Stimulated activated CD4-positive, alpha-beta T cell treated with anti-CD3 and anti-CD28 coated beads, Interleukin-12 subunit alpha, Interleukin-12 subunit beta, amount 100 ng/mL, for 48 hours (primary cell): Measurements from ENCODE around the gene MRFAP1L1.
"Not testable (repeated sequence)": the region's sequence is repeated elsewhere in the genome, so short reads cannot be mapped to it uniquely, and the experiment has no call there.

ENCODE experiments used
- DNase-seq, 3 donors: peaks; one replicate each; pipeline ENCODE4 v3.0.0-alpha.2; 2020; ENCODE audit warnings: low read depth in 2 of 3, low spot score in 1 of 3

The MRFAP1L1 gene

GRCh38 chr4:6689506-6689960 lies 20.1 kb downstream of the MRFAP1L1 start:
- DNase-seq = no peak

DNA sequence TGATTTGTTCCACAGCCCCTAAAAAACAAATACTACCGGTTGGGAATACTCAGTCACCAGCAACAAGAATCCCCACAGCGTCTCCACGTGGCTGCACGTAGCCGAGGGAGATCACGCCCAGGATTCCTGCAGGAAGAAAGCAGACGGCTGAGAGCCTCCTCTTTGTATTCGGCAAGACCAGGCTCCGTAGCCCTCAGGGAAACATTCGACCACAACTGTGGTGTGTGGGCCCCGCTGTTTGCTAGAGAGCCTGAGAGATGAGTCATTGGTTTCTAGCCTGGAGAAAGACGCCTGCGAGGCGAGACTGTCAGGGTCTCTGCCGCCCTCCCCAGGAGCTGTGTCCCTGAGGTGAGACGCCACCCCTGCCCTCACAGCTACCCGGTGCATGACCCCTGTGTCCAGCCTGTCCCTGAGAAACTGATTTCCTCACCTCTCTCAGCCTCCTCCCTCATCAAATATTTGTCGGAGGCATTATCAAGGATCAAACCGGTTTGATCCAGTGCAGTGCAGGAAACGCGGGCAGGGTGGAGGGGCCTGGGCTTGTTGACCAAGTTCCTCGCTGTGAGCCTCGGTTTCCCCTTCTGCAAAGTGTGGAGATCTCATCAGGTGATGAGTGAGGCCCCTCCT lies 20.7 kb downstream of the MRFAP1L1 start:
- DNase-seq = peak; percentile 61 to 74 (median 71)

DNA sequence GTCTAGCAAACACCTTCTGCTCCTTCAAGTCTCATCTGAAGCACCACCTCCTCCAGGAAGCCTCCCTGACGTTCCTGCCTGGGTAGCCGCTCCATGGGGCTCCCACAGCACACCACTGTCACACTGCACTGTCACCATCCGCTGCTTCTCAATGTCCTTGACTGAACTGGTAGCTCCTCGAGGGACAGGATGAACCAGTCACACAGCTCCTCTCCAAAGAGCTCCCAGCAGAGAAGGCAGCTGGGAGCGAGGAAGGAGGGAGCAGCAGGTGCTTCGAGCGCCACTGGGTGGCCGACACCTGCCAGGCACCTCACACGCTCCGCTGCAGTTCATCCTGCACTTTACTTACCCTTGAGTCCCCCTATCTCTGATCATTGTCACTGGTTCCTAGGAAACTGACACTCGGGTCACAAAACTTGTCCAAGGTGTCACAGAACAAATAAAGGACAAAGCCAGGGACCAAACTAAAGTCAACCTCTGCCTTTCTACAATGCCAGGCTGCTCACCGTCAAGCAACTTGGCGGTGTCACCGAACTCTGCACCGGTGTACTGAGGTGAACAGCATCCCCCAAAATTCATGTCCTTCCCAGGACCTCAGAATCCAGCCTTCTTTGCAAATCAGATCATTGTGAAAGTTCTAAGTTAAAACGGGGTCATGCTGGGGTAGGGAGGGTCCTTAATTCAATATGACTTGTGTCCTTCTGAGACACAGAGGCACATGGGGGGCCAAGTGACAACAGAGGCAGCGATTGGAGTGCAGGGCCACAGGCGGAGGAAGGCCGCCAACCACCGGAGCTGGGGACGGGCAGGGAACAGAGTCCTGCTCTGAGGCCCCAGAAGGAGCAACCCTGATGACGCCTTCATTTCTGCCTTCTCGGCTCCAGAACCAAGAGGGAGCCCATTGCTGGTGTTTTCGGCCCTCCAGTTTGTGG lies 21.5 kb downstream of the MRFAP1L1 start:
- no peak for DNase-seq

GRCh38 chr4:6686104-6686787 lies 23.4 kb downstream of the MRFAP1L1 start:
- no peak for DNase-seq

DNA sequence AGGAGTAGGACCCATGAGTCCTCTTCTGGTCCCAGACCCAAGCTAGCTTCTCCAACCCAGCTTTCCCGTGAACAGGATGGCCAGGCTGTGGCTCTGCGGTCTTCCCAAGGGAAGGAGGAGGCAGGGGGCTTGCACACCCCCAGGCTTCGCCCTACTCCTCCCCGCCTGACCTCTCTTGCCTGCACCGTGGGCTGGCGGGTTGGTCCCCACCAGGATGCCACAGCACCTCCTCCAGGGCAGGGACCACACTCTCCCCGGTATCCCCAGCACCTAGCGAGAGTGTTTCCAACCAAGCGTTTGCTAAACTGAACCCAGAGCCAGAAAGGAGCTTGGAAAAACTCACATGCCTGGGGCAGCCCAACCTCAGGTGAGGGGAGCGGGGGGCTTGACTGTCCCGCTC lies 25.0 kb downstream of the MRFAP1L1 start:
- DNase-seq = no peak

DNA sequence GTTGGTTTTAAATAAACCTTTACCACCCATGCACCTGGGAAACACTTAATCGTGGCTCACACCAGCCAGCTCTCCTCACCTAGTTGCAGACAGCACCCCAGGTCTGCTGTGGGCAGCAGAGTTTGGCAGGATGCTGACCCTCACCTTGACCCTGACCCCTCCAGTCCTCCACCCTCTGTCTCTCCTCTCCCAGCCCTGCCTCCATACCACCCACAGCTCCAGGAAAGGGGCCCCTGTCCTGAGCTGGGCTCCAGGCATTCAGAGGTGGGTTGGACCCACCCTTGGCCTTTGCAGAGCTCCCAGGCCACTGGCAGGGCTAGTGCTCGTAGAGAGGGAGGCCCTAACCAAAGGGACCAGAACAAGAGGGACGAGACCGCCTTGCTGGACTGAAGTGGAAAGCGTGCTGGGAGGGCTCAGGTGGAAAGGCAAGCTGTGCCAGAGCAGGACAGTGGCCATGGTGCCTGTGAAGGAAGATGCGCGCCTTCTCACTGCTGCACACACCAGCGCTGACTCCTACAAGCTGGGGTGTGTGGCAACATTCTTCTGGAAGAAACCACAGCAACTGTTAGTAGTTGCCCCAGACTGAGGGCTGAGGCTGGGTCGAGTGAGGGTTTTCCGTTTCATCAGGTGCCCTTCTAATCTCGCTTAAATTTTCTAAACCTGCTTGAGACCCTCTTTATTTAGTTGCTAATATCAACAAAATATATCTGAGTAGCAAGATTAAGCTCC lies 26.6 kb downstream of the MRFAP1L1 start:
- DNase-seq = no peak

DNA sequence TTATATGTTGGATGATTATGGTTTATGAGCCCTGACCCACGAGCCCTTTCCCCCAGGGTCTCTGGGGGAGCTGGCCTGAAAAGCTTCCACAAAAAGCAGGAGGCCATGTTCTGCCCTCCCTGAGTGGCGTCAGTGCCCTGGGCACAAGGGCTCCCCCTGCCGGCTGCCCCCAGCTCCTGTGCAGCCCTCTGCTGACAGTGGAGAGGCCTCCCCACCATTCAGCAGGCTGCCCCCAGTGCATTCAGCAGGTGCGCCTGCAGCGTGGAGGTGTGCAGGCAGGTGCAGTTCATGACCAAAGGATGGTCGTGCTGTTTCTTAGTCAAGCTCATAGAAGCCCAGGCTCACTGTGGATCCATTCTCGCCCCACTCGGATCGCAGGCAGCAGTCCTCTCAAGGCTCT lies 28.5 kb downstream of the MRFAP1L1 start:
- DNase-seq = no peak

- DNase-seq = no peak
These were observed 29.2 kb downstream of the MRFAP1L1 start for GRCh38 chr4:6680372-6681034.

- DNase-seq = no peak
These were observed 32.7 kb downstream of the MRFAP1L1 start for GRCh38 chr4:6676722-6677558.

DNA sequence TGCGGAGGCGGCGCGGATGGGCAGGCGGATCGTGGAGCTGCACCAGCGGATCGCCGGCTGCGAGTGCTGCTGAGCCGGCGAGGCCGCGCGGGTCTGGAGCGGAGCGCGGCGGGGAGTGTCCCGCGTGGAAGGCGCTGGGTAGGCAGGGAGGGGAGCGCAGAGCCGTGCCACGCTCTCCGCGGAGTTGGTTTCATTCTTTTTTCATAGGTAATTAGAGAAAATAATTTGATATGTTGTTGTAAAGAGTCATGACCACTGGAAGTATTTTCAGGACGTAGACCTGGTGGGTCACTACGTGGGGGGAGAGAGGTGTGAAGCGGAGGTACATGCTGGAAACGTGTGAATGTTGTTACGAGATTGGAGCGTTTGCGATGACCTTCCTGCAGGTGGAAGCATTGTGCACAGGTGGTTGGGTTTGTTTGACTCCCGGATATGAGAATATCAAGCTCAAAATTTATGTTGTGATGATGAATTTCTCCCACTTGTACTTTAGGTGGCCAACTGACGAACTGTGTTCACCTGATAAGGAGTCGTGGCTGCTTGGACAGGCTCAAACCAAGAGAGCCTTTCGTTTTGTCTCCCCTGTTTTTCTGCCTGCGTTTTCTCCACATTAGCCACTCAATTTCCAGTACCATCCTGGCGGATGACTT lies 35.0 kb downstream of the MRFAP1L1 start:
- peak in 1 of 3 donors; percentile 46 for DNase-seq

- DNase-seq = peak; percentile 81 to 93 (median 92)
These were observed 35.8 kb downstream of the MRFAP1L1 start for GRCh38 chr4:6673660-6674499.

- peak in 1 of 3 donors; percentile 70 for DNase-seq
These were observed 36.4 kb downstream of the MRFAP1L1 start for GRCh38 chr4:6673191-6673659.

DNA sequence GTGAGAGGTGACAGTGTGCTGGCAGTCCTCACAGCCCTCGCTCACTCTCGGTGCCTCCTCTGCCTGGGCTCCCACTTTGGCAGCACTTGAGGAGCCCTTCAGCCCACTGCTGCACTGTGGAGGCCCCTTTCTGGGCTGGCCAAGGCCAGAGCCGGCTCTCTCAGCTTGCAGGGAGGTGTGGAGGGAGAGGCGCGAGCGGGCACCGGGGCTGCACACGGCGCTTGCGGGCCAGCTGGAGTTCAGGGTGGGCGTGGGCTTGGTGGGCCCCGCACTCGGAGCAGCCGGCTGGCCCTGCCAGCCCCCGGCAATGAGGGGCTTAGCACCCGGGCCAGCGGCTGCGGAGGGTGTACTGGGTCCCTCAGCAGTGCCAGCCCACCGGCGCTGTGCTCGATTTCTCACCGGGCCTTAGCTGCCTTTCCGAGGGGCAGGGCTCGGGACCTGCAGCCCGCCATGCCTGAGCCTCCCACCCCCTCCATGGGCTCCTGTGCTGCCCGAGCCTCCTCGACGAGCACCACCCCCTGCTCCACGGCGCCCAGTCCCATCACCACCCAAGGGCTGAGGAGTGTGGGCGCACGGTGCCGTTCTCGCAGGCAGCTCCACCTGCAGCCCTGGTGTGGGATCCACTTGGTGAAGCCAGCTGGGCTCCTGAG lies 37.0 kb downstream of the MRFAP1L1 start:
- not testable (repeated sequence) for DNase-seq

DNA sequence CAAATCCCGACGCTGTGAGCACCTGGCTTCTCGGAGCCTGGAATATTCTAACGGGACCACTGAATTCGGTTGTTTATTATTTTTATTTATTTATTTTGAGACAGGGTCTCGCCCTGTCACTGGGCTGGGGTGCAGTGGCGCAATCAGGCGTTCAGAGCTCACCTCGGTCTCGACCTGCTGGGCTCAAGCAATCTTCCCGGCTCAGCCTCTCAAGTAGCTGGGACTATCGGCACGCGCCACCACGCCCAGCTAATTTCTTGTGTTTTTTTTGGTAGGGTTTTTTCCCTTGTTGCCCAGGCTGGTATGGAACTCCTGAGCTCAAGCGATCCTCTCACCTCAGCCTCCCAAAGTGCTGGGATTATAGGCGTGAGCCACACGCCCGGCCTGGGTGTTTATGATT lies 37.5 kb downstream of the MRFAP1L1 start:
- DNase-seq = no peak

GRCh38 chr4:6671648-6672047 lies 38.0 kb downstream of the MRFAP1L1 start:
- DNase-seq = no peak

- no peak for DNase-seq
These were observed 41.3 kb downstream of the MRFAP1L1 start for GRCh38 chr4:6668391-6668790.

GRCh38 chr4:6665320-6665654 lies 44.4 kb downstream of the MRFAP1L1 start:
- no peak for DNase-seq
